OCI-LY7 (cell line): ENCODE measurements around the gene OR2T27.
"Not testable (repeated sequence)": the region's sequence is repeated elsewhere in the genome, so short reads cannot be mapped to it uniquely, and the experiment has no call there.

Experiments used
- CTCF ChIP-seq: fragments of 200-600 bp; sonication (generic); conservative IDR thresholded peaks from 2 replicates; pipeline ENCODE4 v1.5.1; 2014; ENCODE audit warnings: mild to moderate bottlenecking, antibody characterized with exemption, low read length, moderate library complexity, mixed read lengths
- EZH2phosphoT487 ChIP-seq: fragments of 200-600 bp; sonication (generic); IDR thresholded peaks from 2 replicates; pipeline ENCODE4 v1.6.1; 2018; ENCODE audit warnings: low read depth, borderline replicate concordance, mild to moderate bottlenecking, mixed run types, antibody characterized with exemption, low read length, moderate library complexity, mixed read lengths

- TF ChIP-seq CTCF, EZH2phosphoT487: not testable (repeated sequence)
These were observed at the start of gene OR2T27 for GRCh38 chr1:248655354-248655753.
